Colonic mucosa (tissue), 4 donors: Measurements from ENCODE around the gene JAM3. TPM values are rescaled to one million over a fixed set of nuclear protein-coding genes. Genes with fewer than 3 reads are reported as not detected.
A peak's percentile ranks its signal among the peaks of the same experiment; 100 is the strongest.

Source experiments
- DNase-seq: peaks from one replicate; pipeline ENCODE4 v3.0.0-alpha.2; 2020
- H3K27ac ChIP-seq: fragments of 200-600 bp; one replicate; pipeline ENCODE4 v1.8.0; 2021
- H3K27me3 ChIP-seq: fragments of 200-600 bp; one replicate; pipeline ENCODE4 v1.8.0; 2021
- H3K36me3 ChIP-seq: fragments of 200-600 bp; one replicate; pipeline ENCODE4 v1.8.0; 2021
- H3K4me1 ChIP-seq: fragments of 200-600 bp; one replicate; pipeline ENCODE4 v1.8.0; 2021; ENCODE audit warnings: mild to moderate bottlenecking
- H3K4me3 ChIP-seq: fragments of 200-600 bp; one replicate; pipeline ENCODE4 v1.8.0; 2021
- H3K9ac ChIP-seq, 2 donors: one replicate each; pipeline ENCODE4 v1.7.0; 2013; ENCODE audit warnings: control low read depth in 2 of 2, low read depth in 2 of 2, low read length in 2 of 2
- H3K9me3 ChIP-seq: fragments of 200-600 bp; one replicate; pipeline ENCODE4 v1.8.0; 2021
- intact Hi-C: fragments of 100-400 bp; cut with DNase I; formaldehyde crosslinking; loops from one replicate; pipeline ENCODE4 v1.14.1; 2022
- total RNA-seq, 2 donors: library from RNA; stranded (reverse); fragmentation: NEBNext Ultra II Directional in 1 of 2; extraction: Animal tissue kit (Norgen Biotek cat#: 25700) in 1 of 2; gene quantifications; one replicate each; pipeline ENCODE4 v1.2.1, GENCODE V29; 2021
- TF ChIP-seq, protein P1 (sequence below): fragments of 200-600 bp; IDR thresholded peaks from one replicate; pipeline ENCODE4 v1.8.0; 2022; ENCODE audit warnings: antibody characterized with exemption, mild to moderate bottlenecking
- donor health status: healthy.
- donor health status: DM: no; HTN: no; CAD: no.
- donor health status: DM: no; HTN: no; CAD: no.

The JAM3 gene
- total RNA-seq, 2 donors from 2014 or later, result 3.5 to 14.5 TPM

DNA sequence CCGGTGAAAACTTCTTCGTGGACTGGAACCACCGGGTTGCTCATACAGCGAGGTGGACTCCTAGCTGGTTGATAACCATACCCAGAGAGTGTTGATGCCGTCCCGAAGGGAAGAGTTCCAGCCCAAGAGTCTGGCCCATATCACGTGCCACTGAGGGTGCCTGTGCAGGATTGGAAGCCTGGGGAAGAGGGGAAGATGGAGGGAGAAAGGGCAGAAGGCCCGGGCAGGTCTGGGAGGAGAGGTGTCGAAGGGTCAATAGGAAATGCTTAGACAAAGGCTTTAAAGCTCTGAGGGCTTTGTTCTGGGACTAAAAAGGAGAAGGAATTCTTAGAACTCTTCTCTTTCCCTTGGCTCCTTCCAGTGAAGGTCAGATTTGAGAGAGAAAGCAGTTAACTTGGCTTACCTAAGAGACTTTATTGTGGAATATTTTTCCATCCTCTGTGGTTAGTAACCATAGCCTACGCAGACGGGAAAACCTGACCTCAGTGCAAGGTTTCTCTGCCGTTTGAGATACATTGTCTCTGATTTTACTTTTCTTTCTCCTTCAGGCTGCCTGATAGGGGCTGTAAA, 70.5 kb downstream of the JAM3 start:
- Histone ChIP-seq H3K9ac (no peak overlapping the region), H3K27me3 (no peaks in the 10 kb centered on the region), H3K4me3 (no peak overlapping the region), H3K9me3 (no peaks in the 10 kb centered on the region), H3K4me1 (no peaks in the 10 kb centered on the region), H3K27ac (no peak overlapping the region), H3K36me3 (no peaks in the 10 kb centered on the region)
- intact Hi-C loops, result loop anchor here (2.0 kb wide), 2 partner anchors 89 to 213 kb away; no protein-coding TSS in a partner anchor
- TF ChIP-seq, protein P1, sequence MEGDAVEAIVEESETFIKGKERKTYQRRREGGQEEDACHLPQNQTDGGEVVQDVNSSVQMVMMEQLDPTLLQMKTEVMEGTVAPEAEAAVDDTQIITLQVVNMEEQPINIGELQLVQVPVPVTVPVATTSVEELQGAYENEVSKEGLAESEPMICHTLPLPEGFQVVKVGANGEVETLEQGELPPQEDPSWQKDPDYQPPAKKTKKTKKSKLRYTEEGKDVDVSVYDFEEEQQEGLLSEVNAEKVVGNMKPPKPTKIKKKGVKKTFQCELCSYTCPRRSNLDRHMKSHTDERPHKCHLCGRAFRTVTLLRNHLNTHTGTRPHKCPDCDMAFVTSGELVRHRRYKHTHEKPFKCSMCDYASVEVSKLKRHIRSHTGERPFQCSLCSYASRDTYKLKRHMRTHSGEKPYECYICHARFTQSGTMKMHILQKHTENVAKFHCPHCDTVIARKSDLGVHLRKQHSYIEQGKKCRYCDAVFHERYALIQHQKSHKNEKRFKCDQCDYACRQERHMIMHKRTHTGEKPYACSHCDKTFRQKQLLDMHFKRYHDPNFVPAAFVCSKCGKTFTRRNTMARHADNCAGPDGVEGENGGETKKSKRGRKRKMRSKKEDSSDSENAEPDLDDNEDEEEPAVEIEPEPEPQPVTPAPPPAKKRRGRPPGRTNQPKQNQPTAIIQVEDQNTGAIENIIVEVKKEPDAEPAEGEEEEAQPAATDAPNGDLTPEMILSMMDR, result no peak
- no peak for DNase-seq

- no peaks in the 10 kb centered on the region for H3K4me1 ChIP-seq
- no peak overlapping the region for H3K9ac ChIP-seq
- no peaks in the 10 kb centered on the region for H3K36me3 ChIP-seq
- DNase-seq, result peak; percentile 61
- TF ChIP-seq, protein P1, result peak; percentile 67
- H3K4me3 ChIP-seq, result no peak overlapping the region
- no peak overlapping the region for H3K27ac ChIP-seq
- no peaks in the 10 kb centered on the region for H3K9me3 ChIP-seq
- intact Hi-C loops, result loop anchor here (2.0 kb wide), 2 partner anchors 89 to 213 kb away; no protein-coding TSS in a partner anchor
- H3K27me3 ChIP-seq, result no peaks in the 10 kb centered on the region
Measured at GRCh38 chr11:134139873-134140331, 71.0 kb downstream of the JAM3 start.

DNA sequence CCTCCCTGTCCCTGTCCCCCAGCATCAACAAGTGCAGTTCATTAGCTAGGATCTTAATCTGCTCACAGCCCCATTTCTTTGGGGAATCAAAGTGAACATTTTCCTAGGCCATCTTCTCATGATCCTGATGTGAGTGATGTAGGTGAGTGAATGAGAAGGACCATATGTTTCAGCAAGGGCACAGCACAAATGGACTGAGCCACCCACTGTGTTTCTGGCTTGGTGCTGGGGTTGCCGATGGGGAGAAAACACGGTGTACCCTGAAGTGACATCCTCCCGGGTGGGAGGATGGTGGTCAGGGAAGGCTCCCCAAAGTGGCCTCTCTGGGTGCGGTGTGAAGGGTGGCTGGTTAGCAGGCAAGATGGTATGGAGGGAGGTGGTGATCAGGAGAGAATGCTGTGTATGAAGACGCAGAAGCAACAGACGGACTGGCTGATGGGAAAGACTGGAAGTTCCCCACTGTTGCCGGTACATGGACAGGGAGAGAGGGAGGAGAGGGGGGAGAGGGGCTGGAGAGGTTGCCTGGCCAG, 72.2 kb downstream of the JAM3 start:
- TF ChIP-seq, protein P1, result no peak
- no peaks in the 10 kb centered on the region for H3K9me3 ChIP-seq
- DNase-seq, result no peak
- no peak overlapping the region for H3K4me3 ChIP-seq
- H3K36me3 ChIP-seq, result no peaks in the 10 kb centered on the region
- intact Hi-C loops, result no loop called here
- H3K27ac ChIP-seq, result no peak overlapping the region
- no peaks in the 10 kb centered on the region for H3K4me1 ChIP-seq
- no peak overlapping the region for H3K9ac ChIP-seq
- no peaks in the 10 kb centered on the region for H3K27me3 ChIP-seq

GRCh38 chr11:134142536-134142935, 73.7 kb downstream of the JAM3 start:
- H3K4me3 ChIP-seq, result no peak overlapping the region
- no peak overlapping the region for H3K27ac ChIP-seq
- H3K36me3 ChIP-seq, result no peaks in the 10 kb centered on the region
- no peaks in the 10 kb centered on the region for H3K4me1 ChIP-seq
- DNase-seq, result no peak
- no peaks in the 10 kb centered on the region for H3K27me3 ChIP-seq
- intact Hi-C loops, result no loop called here
- TF ChIP-seq, protein P1, result no peak
- no peaks in the 10 kb centered on the region for H3K9me3 ChIP-seq
- no peak overlapping the region for H3K9ac ChIP-seq

- Histone ChIP-seq H3K9me3 (no peaks in the 10 kb centered on the region), H3K9ac (no peak overlapping the region), H3K36me3 (no peaks in the 10 kb centered on the region), H3K4me3 (no peak overlapping the region), H3K4me1 (no peaks in the 10 kb centered on the region), H3K27ac (no peak overlapping the region), H3K27me3 (no peaks in the 10 kb centered on the region)
- intact Hi-C loops, result no loop called here
- TF ChIP-seq, protein P1, result no peak
- no peak for DNase-seq
Measured at GRCh38 chr11:134143801-134144200, 74.9 kb downstream of the JAM3 start.
